ENCODE results near the gene ZNF296.

- TF ChIP-seq CTCF (IDR thresholded peaks at IDR 0.05; ENCODE audit: insufficient read depth, low read depth, low read length) (no peak), EZH2 (IDR thresholded peaks at IDR 0.05; ENCODE audit: insufficient read depth, low read length) (no peak)
Measured at GRCh38 chr19:45046355-45046754, 29.9 kb downstream of the ZNF296 start.
